GM20000 (cell line): ENCODE measurements around the gene MKNK1.

Experiments used
- DNase-seq: peaks from one replicate; pipeline ENCODE4 v3.0.0; 2012; ENCODE audit warnings: low spot score
- TF ChIP-seq, protein P1 (sequence below): IDR thresholded peaks from 2 replicates; pipeline ENCODE4 v1.5.1; 2012; ENCODE audit warnings: mild to moderate bottlenecking, control low read depth; ENCODE audit errors: extremely low read depth, missing control alignments

Gene MKNK1

DNA sequence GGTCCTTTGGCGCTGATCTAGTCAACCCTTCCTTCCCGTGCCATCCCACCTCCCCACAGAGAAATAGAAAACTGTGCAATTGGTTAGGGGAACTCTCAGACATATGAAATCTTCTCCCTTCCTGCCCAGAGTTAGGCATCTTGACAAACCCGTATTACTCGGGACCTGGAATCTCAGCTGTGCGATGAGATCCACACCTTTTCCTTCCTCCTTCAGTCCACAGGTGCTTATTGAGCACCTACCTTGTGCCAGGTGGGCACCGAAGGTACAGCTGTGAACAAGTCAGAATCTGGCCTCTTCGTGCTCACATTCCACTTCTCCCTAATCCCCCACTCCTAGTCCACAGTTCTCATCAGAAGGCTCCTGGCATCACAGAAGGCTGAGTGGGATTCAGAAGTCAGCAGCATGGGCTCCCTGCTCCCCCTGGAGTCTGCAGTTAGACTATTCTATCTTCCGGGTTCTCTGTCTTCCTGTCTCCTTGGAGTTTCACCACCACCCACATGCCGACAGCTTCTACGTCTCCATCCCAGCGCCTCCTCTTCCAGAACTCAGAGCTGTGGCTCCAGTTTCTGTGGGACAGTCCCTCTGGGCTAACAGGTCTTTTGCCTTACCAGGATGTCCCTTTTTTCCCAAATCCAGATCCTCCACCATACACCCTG is 75.6 kb downstream of the MKNK1 start:
- TF ChIP-seq, protein P1, sequence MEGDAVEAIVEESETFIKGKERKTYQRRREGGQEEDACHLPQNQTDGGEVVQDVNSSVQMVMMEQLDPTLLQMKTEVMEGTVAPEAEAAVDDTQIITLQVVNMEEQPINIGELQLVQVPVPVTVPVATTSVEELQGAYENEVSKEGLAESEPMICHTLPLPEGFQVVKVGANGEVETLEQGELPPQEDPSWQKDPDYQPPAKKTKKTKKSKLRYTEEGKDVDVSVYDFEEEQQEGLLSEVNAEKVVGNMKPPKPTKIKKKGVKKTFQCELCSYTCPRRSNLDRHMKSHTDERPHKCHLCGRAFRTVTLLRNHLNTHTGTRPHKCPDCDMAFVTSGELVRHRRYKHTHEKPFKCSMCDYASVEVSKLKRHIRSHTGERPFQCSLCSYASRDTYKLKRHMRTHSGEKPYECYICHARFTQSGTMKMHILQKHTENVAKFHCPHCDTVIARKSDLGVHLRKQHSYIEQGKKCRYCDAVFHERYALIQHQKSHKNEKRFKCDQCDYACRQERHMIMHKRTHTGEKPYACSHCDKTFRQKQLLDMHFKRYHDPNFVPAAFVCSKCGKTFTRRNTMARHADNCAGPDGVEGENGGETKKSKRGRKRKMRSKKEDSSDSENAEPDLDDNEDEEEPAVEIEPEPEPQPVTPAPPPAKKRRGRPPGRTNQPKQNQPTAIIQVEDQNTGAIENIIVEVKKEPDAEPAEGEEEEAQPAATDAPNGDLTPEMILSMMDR, result no peak
- no peak for DNase-seq

DNA sequence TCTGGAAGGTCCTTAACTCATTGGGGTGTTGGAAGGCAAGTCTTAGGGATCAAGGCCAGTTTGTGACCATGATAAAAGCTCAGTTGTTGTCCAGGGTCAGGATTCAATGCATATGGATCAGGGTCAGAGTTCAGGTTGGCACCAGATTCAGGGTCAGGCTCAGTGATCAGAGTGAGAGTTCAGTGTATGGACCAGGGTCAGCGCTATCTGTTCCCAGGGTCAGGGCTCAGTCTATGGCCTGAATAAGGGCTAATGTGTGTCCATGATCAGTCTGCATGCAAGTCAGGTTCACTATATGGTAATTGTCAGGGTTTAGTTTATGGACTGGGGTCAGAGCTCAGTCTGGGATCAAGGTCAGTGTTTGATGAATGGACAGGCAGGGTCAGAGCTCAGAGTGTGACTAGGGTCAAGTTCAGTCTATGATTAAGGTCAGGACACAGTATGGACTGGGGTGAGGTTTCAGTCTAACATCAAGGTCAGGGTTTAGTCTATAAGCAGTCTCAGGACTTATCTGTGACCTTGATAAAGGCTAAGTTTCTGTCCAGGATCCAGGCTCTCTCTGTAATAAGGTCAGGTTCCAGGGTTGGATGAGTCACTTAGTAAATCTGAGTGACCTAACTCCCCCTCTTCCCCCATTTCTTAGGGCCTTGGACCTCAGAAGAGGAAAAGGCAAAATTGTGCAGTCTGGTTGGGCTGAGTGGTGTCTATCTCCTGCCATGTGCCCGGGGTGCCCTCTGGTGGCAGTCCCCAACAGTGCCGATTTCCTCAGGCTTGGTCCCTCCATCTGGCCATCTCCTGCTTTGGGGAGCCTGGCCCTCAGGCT is 76.4 kb downstream of the MKNK1 start:
- TF ChIP-seq, protein P1, result peak; percentile 94
- peak; percentile 90 for DNase-seq

DNA sequence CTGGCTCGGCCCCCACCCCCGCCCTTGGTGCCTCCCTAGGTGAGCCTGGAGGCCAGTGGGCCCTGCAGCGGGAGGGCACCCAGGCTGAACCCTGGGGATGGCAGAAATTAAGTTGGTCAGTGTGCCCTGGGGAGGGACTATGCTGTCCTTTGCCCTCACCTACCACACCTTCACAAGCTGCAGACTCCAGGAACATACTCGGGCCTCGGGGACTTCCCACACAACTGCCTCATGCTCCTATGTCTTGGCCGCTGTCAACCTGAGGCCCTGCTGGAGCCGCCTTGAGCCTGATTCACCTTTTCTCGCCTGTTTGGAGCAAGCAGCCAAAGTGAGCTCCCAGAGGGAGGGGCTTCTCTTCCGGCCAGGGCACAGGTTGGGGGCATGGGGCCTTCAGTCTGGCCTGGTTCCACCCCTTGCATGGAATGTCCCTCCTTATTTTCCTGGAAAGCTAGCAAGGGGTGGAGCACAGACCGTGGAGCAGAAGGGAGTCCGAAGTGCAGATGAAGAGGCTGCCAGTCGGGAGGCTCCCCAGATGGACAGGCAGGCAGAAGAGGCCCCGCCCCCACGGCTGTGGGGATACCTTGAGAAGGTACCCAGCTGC is 77.3 kb downstream of the MKNK1 start:
- no peak for DNase-seq
- TF ChIP-seq, protein P1, result no peak

DNA sequence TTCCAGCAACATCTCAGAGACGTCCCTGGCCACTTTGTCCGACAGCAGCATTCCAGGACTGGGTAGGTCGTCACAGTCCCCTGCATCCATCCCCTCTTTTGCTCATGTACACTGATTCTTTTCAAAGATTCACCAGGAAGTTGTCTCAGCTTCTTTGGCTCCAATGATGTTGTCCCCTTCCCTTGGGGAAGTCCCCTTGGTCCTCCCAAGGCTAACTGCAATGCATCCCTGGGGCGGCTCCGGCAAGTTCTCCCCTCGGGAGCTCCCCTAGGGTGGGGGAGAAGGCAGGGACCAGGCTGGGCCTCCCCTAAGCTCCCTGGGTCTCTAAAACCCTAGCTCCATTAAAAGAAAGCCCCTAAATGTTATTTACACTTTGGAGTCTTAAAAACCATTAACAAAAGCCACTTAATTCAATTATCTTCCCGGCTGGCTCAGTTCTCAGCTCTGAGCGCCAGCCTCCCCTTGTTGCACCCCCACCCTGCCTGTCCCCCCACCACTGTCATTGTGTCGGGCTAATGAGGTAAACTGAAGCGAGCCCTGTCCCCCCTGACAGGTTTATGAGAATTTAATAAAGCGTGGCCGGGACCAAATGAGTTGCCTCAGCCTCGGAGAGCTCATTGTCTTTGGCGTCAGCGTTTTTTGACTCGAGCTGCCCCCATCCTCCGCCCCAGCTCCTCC is 77.9 kb downstream of the MKNK1 start:
- DNase-seq, result no peak
- TF ChIP-seq, protein P1, result no peak

DNA sequence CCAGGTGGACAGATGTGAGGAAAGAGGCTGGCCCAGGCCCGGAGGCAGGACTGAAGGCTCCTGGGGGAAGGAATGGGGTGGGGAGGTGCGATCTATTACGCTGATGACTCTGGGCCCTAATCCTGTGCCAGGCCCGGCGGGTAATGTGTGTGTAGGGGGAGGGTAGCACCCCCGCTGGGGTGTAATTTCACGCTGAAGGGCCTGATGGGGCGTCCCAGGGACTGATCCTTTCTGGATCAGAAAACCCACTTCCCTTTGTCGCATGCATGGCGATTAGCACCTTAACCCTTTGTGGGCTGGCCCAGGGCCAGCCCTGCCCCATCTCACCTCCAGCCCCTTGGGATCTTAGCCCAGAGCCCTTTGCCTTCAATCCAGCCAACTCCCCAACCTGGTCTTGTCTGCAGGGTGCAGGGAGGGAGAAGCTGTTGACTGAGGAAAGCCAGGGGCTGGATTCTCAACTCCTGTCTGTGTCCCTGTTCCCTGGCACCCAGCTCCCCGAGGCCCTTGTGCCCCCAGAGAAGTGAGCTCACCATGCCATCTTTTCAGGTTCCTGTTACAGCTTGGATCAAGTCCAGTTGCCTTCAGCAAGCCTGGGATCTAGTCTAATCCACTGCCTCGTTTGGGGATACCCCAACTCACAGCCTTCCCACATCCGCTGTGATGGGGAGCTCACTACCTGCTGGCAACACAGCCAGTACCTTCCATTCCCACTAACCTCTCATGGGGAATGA is 78.7 kb downstream of the MKNK1 start:
- DNase-seq, result no peak

DNA sequence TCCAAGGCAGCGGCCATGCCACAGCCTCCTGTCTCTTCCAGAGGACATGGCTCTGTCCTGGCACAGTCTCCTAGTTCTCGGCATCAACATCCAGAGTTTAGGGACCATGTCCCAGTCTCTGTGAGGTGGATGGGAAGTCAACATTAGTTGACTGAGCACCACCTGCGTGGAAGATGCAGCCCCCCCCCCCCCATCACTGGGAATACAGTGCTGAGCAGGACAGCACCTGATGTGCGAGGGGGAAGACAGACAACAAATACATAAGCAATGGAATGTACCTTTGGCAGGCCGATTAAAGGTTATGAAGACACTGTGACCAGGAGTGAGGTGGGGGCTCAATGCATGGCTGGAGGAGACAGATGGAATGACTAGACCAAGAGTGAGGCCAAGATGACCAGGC is 79.2 kb downstream of the MKNK1 start:
- TF ChIP-seq, protein P1, result no peak
- DNase-seq, result no peak

More for the DNA sequence above, 78.7 kb downstream of the MKNK1 start:
- TF ChIP-seq, protein P1, result no peak
